ENCODE data around the gene DLL1. TPM values are rescaled to one million over a fixed set of nuclear protein-coding genes. Genes with fewer than 3 reads are reported as not detected.

Gene DLL1
- total RNA-seq, 2 donors from 2014 or later: 1.1 to 2.6 TPM

DNA sequence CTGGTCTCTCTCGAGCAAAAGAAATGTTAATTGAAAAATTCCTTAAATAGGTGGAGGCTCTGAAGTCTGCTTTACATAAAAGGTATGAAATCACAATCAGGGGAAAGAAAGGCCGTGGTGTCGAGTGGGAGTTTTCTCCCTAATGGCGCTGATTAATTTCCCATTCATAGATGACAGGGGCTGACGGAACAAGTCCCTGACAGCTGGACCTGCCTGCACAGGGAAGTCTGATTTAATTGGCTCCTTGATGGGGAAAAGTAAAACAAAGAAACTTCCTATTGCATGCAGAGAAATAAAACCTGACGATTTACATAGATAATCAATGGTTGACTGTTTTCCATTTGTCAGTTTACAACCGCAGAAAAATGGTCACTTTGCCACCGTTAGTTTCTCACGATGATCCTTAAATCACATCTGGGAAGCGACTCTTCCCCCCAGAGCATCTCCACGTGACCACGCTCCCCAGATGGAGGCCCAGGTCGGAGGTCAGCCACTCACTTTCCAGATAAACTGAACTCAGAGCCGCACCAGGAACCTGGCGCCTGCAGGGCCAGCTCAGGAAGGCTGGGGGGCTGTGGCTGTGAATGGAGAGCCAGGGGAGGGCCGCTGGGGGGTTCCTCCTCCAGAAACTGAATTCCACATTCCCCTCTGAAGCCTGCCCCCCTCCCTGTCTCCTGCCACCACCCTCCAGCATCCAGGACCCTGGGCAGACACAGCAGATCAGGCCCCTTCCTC, 55.3 kb downstream of the DLL1 start:
- DNase-seq (ENCODE audit: low spot score in 2 of 2) (no peak), ATAC-seq (no peak)
- no peak overlapping the region for H3K27ac Mint-ChIP-seq
- no peaks in the 10 kb centered on the region for H3K36me3 Mint-ChIP-seq
- H3K9me3 Mint-ChIP-seq: no peaks in the 10 kb centered on the region

DNA sequence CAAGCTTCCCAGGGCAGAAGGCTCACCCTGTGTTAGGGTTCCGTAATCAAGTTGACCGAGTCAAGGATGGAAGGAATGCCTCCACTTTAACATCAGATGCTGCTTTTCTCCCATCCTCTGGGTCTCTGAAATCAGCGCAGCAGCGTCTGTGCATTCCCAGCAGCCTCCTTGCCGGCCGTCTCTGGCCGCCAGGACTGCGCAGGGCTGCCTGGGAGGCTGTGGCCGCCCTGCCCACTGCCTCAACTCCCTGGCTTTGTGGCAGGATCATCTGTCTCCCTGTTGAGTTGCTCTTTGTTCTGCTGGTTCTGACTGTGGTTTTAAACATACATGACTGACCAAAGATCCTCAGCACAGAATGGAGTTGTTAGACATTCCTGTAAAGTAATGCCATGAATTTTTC, 56.5 kb downstream of the DLL1 start:
- H3K9me3 Mint-ChIP-seq: no peaks in the 10 kb centered on the region
- ATAC-seq: no peak

DNA sequence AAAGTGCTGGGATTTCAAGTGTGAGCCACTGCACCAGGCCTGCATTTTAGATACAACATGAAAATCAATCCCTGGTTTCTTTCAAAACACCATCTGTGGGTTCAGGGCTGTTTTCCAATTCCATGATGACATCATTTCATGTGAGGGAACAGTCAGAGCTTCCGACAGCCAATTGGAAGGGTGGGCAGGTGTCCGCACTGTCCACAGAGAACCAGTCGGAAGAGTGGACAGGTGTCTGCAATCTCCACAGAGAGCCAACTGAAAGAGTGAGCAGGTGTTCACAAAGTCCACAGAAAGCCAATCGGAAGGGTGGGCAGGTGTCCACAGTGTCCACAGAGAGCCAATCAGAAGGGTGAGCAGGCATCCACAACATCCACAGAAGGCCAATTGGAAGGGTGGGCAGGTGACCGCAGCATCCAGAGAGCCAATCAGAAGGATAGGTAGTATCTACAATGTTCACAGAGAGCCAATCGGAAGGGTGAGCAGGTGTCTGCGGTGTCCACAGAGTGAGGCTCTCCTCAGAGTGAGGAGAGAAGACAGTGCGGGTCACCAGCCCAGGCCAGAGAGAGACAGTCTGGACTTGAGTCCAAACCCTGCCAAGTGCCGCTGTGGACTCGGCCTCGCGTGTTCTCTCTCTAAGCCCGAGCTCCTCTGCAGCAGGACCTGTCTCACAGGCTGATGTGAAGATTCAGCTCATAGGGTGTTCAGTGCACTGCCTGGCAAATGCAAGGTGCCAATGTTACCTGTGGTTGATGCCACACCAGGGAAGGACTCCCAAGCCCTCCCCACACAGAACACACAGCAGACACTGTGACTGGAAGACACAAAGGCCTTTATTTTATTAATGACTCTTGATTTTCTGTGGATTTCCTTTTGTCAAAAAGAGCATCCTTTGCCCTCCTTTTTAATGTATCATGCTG, 57.3 kb downstream of the DLL1 start:
- DNase-seq (ENCODE audit: low spot score in 2 of 2) (no peak), ATAC-seq (no peak)
- H3K9me3 Mint-ChIP-seq: no peaks in the 10 kb centered on the region
- H3K27ac Mint-ChIP-seq: no peak overlapping the region
- no peaks in the 10 kb centered on the region for H3K36me3 Mint-ChIP-seq

More for the DNA sequence above, 56.5 kb downstream of the DLL1 start:
- no peak overlapping the region for H3K27ac Mint-ChIP-seq
- no peak for DNase-seq (ENCODE audit: low spot score in 2 of 2)
- no peaks in the 10 kb centered on the region for H3K36me3 Mint-ChIP-seq

Other genes starting within 250 kb of the DLL1 start
- 10 to 100 TPM; 14.1 to 25.9 TPM for gene FAM120B, start 15.7 kb upstream of the DLL1 start, total RNA-seq